Central memory CD8-positive, alpha-beta T cell (primary cell): ENCODE results near the gene HOXC12.

Experiments
- ATAC-seq: fragments of 150-1000 bp; cut with Tn5 transposase; replicated peaks from 2 replicates; pipeline ENCODE4 v1.10.0; 2022; ENCODE audit warnings: mild to moderate bottlenecking, moderate FRiP score, moderate number of reproducible peaks; ENCODE audit not compliant: poor library complexity, severe bottlenecking; ENCODE audit errors: extremely low read depth
- DNase-seq, 2 donors: peaks; one replicate each; pipeline ENCODE4 v3.0.0; 2021; ENCODE audit warnings: low spot score in 2 of 2
- H3K27ac Mint-ChIP-seq: one replicate; pipeline ENCODE4 v1.8.0; 2022; ENCODE audit warnings: low read depth, mild to moderate bottlenecking, moderate library complexity, mixed read lengths
- H3K27me3 Mint-ChIP-seq: one replicate; pipeline ENCODE4 v1.8.0; 2022; ENCODE audit warnings: mixed read lengths
- H3K36me3 Mint-ChIP-seq: one replicate; pipeline ENCODE4 v1.8.0; 2022; ENCODE audit warnings: mild to moderate bottlenecking, moderate library complexity, mixed read lengths; ENCODE audit not compliant: insufficient read depth
- H3K4me1 Mint-ChIP-seq: one replicate; pipeline ENCODE4 v1.8.0; 2022; ENCODE audit warnings: mixed read lengths
- H3K4me3 Mint-ChIP-seq: one replicate; pipeline ENCODE4 v1.8.0; 2022; ENCODE audit warnings: mild to moderate bottlenecking, moderate library complexity, mixed read lengths
- H3K9me3 Mint-ChIP-seq: one replicate; pipeline ENCODE4 v1.8.0; 2022; ENCODE audit warnings: mixed read lengths

HOXC12 gene

GRCh38 chr12:53980802-53981496, 26.2 kb downstream of the HOXC12 start:
- no peak for DNase-seq
- H3K27me3 Mint-ChIP-seq, result peaks cover 99% of the 10 kb centered on the region
- no peak overlapping the region for H3K27ac Mint-ChIP-seq
- no peaks in the 10 kb centered on the region for H3K9me3 Mint-ChIP-seq
- H3K4me1 Mint-ChIP-seq, result peaks cover 20% of the 10 kb centered on the region
- ATAC-seq, result no peak
- H3K36me3 Mint-ChIP-seq, result peaks cover 25% of the 10 kb centered on the region
- H3K4me3 Mint-ChIP-seq, result no peak overlapping the region

DNA sequence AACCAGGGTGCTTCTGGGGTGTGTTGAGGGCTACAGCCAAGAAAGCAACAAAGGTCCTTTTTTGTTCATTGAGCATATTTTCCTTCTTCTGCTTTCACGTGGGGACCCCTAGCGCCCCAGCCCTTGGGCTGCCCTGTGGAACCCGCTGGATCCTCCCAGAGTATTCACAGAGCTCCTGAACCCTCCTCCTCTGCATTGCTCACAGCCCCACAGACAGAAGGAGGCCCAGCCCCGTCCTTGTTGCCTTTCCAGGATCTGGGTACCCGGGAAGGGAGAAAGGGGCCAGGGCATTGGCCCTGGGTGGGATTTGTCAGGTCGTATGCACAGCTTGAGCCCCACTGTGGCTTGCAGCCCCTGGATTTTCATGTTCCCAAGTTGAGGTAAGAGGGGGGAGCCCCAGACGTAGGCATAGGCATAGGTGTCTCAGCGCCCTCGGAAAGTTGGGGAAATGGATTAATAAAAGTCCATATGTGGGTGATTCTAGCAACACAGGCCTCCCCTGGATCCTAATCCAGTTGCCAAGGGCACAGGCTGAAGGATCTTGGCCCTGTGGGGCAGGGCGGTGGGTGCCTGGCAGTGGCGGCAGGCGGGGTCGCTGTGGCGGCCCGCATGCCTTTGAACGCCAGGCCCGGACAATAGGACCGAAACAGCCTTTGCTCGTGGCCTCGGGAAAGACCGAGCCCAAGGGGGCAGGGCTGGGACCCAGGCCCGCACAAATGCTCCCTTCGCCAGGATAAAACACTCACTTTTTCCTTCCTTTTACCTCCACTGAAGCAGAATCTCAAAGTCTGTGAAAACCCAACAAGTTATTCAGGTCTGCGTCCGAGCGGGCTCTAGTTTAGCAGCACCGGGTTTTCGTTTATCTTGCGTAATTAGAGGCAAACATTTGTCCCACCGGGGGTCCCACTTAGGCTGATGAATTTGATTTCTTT, 27.2 kb downstream of the HOXC12 start:
- ATAC-seq (no peak), DNase-seq (no peak)
- no peak overlapping the region for H3K27ac Mint-ChIP-seq
- H3K36me3 Mint-ChIP-seq, result peaks cover 20% of the 10 kb centered on the region
- H3K4me1 Mint-ChIP-seq, result peaks cover 30% of the 10 kb centered on the region
- peaks cover 99% of the 10 kb centered on the region for H3K27me3 Mint-ChIP-seq
- H3K9me3 Mint-ChIP-seq, result no peaks in the 10 kb centered on the region
- no peak overlapping the region for H3K4me3 Mint-ChIP-seq

GRCh38 chr12:53982648-53983567, 28.2 kb downstream of the HOXC12 start:
- ATAC-seq, result no peak
- Mint-ChIP-seq H3K9me3 (no peaks in the 10 kb centered on the region), H3K27me3 (peaks cover 99% of the 10 kb centered on the region), H3K27ac (peak overlapping the region; percentile 53), H3K4me3 (no peak overlapping the region), H3K36me3 (peaks cover 20% of the 10 kb centered on the region), H3K4me1 (peaks cover 28% of the 10 kb centered on the region)
- no peak for DNase-seq

DNA sequence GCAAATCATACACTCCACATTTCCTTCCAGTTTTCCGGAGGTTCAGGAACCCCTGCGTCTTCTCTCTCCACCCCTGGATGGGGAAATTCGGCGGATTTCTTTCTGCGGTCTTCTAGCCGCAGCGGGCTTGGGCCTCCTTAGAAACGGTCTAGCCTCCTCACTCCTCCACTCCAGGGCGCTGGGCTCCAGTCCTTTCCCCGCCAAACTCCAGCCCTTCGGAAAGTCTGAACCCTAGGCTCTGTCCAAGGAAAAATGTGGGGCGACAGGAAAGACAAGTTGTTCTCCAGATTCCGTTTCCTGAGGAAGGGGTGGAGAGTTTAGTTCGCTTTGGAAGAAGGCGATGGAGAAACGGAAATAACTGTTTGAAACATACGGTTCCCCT, 28.9 kb downstream of the HOXC12 start:
- no peak for ATAC-seq
- Mint-ChIP-seq H3K27ac (peak overlapping the region; percentile 53), H3K4me1 (peaks cover 27% of the 10 kb centered on the region), H3K27me3 (peaks cover 99% of the 10 kb centered on the region), H3K9me3 (no peaks in the 10 kb centered on the region), H3K36me3 (peaks cover 20% of the 10 kb centered on the region), H3K4me3 (no peak overlapping the region)
- no peak for DNase-seq

- ATAC-seq, result no peak
- Mint-ChIP-seq H3K9me3 (no peaks in the 10 kb centered on the region), H3K36me3 (peaks cover 20% of the 10 kb centered on the region), H3K27me3 (peaks cover 99% of the 10 kb centered on the region), H3K27ac (peak overlapping the region; percentile 53), H3K4me1 (peaks cover 30% of the 10 kb centered on the region), H3K4me3 (peak overlapping the region; percentile 61)
- DNase-seq, result no peak
Measured at GRCh38 chr12:53983950-53984572, 29.4 kb downstream of the HOXC12 start.

DNA sequence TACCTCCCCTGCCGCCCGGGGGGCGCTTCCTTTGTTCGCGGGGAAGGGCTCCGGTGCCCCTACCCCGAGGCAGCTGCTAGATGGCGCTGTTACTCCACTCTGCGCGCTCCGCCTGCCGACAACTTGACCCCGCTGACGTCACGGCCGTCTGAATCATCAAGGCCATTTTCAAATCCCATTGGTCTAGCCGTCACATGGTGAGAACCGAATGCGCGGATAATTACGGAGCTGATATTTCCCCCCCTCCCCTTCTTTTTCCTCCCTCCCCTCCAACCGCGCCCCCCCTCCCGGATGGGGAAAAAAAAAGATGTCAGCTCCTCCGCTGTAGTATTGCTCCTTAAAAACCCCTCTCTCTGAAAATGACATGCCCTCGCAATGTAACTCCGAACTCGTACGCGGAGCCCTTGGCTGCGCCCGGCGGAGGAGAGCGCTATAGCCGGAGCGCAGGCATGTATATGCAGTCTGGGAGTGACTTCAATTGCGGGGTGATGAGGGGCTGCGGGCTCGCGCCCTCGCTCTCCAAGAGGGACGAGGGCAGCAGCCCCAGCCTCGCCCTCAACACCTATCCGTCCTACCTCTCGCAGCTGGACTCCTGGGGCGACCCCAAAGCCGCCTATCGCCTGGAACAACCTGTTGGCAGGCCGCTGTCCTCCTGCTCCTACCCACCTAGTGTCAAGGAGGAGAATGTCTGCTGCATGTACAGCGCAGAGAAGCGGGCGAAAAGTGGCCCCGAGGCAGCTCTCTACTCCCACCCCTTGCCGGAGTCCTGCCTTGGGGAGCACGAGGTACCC, 30.4 kb downstream of the HOXC12 start, which contains the start of gene HOXC10:
Gene HOXC10, plus strand, starts transcription at position 246 of the 791 bp plus-strand sequence. Its CDS starts 114 bp downstream, at position 360.
- DNase-seq, result peak; percentile 47 to 61
- peak; percentile 55 for ATAC-seq
- Mint-ChIP-seq H3K27me3 (peaks cover 99% of the 10 kb centered on the region), H3K36me3 (peaks cover 23% of the 10 kb centered on the region), H3K9me3 (no peaks in the 10 kb centered on the region), H3K27ac (peak within 1 kb of the TSS; percentile 65), H3K4me3 (peak within 1 kb of the TSS; percentile 61), H3K4me1 (peaks cover 41% of the 10 kb centered on the region)

DNA sequence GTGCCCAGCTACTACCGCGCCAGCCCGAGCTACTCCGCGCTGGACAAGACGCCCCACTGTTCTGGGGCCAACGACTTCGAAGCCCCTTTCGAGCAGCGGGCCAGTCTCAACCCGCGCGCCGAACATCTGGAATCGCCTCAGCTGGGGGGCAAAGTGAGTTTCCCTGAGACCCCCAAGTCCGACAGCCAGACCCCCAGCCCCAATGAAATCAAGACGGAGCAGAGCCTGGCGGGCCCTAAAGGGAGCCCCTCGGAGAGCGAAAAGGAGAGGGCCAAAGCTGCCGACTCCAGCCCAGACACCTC, 30.9 kb downstream of the HOXC12 start:
- Mint-ChIP-seq H3K27me3 (peaks cover 99% of the 10 kb centered on the region), H3K27ac (peak overlapping the region; percentile 65), H3K4me1 (peaks cover 46% of the 10 kb centered on the region), H3K36me3 (peaks cover 25% of the 10 kb centered on the region), H3K4me3 (peak overlapping the region; percentile 61), H3K9me3 (no peaks in the 10 kb centered on the region)
- ATAC-seq (no peak), DNase-seq (no peak)

- peaks cover 47% of the 10 kb centered on the region for H3K4me1 Mint-ChIP-seq
- H3K27ac Mint-ChIP-seq, result peak overlapping the region; percentile 69
- peaks cover 27% of the 10 kb centered on the region for H3K36me3 Mint-ChIP-seq
- DNase-seq, result no peak
- H3K27me3 Mint-ChIP-seq, result peaks cover 99% of the 10 kb centered on the region
- no peaks in the 10 kb centered on the region for H3K9me3 Mint-ChIP-seq
- H3K4me3 Mint-ChIP-seq, result peak overlapping the region; percentile 37
- ATAC-seq, result no peak
Measured at GRCh38 chr12:53985994-53986685, 31.4 kb downstream of the HOXC12 start.

DNA sequence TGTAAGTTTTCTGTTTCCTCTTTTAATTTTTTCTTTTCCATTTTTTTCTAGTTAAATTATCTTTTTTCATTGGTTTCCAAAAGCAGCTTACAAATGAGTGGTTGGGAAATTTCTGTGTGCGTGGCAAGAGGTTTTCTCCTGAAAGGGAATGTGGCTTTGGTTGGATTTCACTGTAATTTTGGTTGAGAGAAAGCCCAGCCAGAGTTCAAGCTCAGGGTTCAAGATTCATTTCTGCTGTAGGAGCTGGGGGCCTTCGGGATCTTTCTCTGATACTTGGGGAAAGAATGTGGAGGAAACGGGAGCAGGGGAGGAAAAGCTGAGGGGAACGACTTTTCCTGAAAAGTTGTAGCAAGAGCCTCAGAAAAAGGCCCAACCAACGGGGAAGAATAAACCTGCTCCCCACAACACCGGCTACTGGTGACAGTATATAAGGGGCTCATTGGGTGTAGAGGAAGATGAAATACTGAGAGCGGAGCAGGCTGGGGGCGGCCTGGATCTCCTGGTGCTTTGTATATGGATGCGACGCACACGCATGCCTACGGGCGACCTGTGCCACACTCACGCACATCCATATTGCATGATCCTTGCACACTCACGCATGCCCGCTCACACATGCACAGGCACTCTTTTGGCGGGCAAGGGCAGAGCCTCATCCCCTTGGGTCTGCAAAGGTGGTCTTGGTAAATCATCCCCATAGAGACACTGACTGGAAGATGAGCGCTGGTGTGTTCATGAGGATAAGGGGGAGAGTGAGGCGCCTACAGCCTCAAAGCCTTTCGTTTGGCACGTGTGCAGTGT, 32.2 kb downstream of the HOXC12 start:
- Mint-ChIP-seq H3K9me3 (no peaks in the 10 kb centered on the region), H3K4me1 (peaks cover 47% of the 10 kb centered on the region), H3K4me3 (peak overlapping the region; percentile 37), H3K36me3 (peaks cover 28% of the 10 kb centered on the region), H3K27me3 (peaks cover 99% of the 10 kb centered on the region), H3K27ac (peak overlapping the region; percentile 69)
- no peak for DNase-seq
- no peak for ATAC-seq

GRCh38 chr12:53987787-53988230, 33.1 kb downstream of the HOXC12 start:
- H3K27me3 Mint-ChIP-seq, result peaks cover 99% of the 10 kb centered on the region
- ATAC-seq (no peak), DNase-seq (no peak)
- H3K4me1 Mint-ChIP-seq, result peaks cover 47% of the 10 kb centered on the region
- no peaks in the 10 kb centered on the region for H3K9me3 Mint-ChIP-seq
- no peak overlapping the region for H3K27ac Mint-ChIP-seq
- H3K36me3 Mint-ChIP-seq, result peaks cover 29% of the 10 kb centered on the region
- H3K4me3 Mint-ChIP-seq, result no peak overlapping the region
